Trophoblast cell (in vitro differentiated cells and primary cell): ENCODE measurements around the gene HIF3A.

Experiments used
- DNase-seq, 2 donors: peaks; one replicate each; pipeline ENCODE4 v3.0.0-alpha.2; 2016
- H2AFZ ChIP-seq: 2 replicates; pipeline ENCODE4 v1.6.1; 2013; ENCODE audit warnings: low read length, moderate library complexity, mild to moderate bottlenecking; ENCODE audit not compliant: insufficient read depth, poor library complexity
- H2AK5ac ChIP-seq: 2 replicates; pipeline ENCODE4 v1.6.1; 2013; ENCODE audit warnings: mild to moderate bottlenecking, low read length
- H2BK120ac ChIP-seq: 2 replicates; pipeline ENCODE4 v1.6.1; 2013; ENCODE audit warnings: low read length, mild to moderate bottlenecking, moderate library complexity; ENCODE audit not compliant: insufficient read depth, poor library complexity
- H2BK12ac ChIP-seq: 2 replicates; pipeline ENCODE4 v1.6.1; 2013; ENCODE audit warnings: mild to moderate bottlenecking, low read length, moderate library complexity
- H2BK5ac ChIP-seq: 2 replicates; pipeline ENCODE4 v1.6.1; 2013; ENCODE audit warnings: low read length, low read depth, moderate library complexity, mild to moderate bottlenecking; ENCODE audit not compliant: poor library complexity
- H3K14ac ChIP-seq: 2 replicates; pipeline ENCODE4 v1.6.1; 2013; ENCODE audit warnings: mild to moderate bottlenecking, low read length
- H3K18ac ChIP-seq: 2 replicates; pipeline ENCODE4 v1.6.1; 2013; ENCODE audit warnings: mild to moderate bottlenecking, low read length
- H3K23ac ChIP-seq: 2 replicates; pipeline ENCODE4 v1.6.1; 2013; ENCODE audit warnings: low read length
- H3K27ac ChIP-seq: 2 replicates; pipeline ENCODE4 v1.5.1; 2013; ENCODE audit warnings: low read depth, mild to moderate bottlenecking, inconsistent platforms, low read length, moderate library complexity
- H3K27me3 ChIP-seq: 2 replicates; pipeline ENCODE4 v1.6.1; 2013; ENCODE audit warnings: inconsistent platforms, mild to moderate bottlenecking, low read length, moderate library complexity; ENCODE audit not compliant: insufficient read depth
- H3K36me3 ChIP-seq, 2 experiments: 1 replicate in 1 of 2; 2 replicates in 1 of 2; pipeline ENCODE4 v1.6.1; 2013; ENCODE audit warnings: low read length in 2 of 2, mild to moderate bottlenecking in 2 of 2, moderate library complexity in 1 of 2; ENCODE audit not compliant: insufficient read depth in 2 of 2, control insufficient read depth in 1 of 2
- H3K4ac ChIP-seq: 2 replicates; pipeline ENCODE4 v1.6.1; 2013; ENCODE audit warnings: low read depth, mild to moderate bottlenecking, low read length, moderate library complexity
- H3K4me1 ChIP-seq, 2 experiments: 1 replicate in 1 of 2; 2 replicates in 1 of 2; pipeline ENCODE4 v1.6.1; 2013; ENCODE audit warnings: low read length in 2 of 2, mild to moderate bottlenecking in 2 of 2, moderate library complexity in 1 of 2; ENCODE audit not compliant: insufficient read depth in 2 of 2, control insufficient read depth in 1 of 2
- H3K4me2 ChIP-seq: 2 replicates; pipeline ENCODE4 v1.6.1; 2013; ENCODE audit warnings: inconsistent platforms, mild to moderate bottlenecking, low read length, moderate library complexity
- H3K4me3 ChIP-seq: 2 replicates; pipeline ENCODE4 v1.5.1; 2013; ENCODE audit warnings: mild to moderate bottlenecking, low read depth, low read length, inconsistent platforms
- H3K79me1 ChIP-seq: one replicate; pipeline ENCODE4 v1.6.1; 2013; ENCODE audit warnings: low read length
- H3K79me2 ChIP-seq: 2 replicates; pipeline ENCODE4 v1.6.1; 2013; ENCODE audit warnings: low read length, mild to moderate bottlenecking; ENCODE audit not compliant: control insufficient read depth, insufficient read depth, poor library complexity
- H3K9ac ChIP-seq: 2 replicates; pipeline ENCODE4 v1.6.1; 2013; ENCODE audit warnings: mild to moderate bottlenecking, low read length
- H3K9me3 ChIP-seq: 2 replicates; pipeline ENCODE4 v1.6.1; 2013; ENCODE audit warnings: low read depth, mild to moderate bottlenecking, control low read depth, inconsistent platforms, low read length; ENCODE audit not compliant: insufficient read depth
- H4K12ac ChIP-seq: 2 replicates; pipeline ENCODE4 v1.6.1; 2013; ENCODE audit warnings: low read depth, mild to moderate bottlenecking, low read length, moderate library complexity
- H4K8ac ChIP-seq: 2 replicates; pipeline ENCODE4 v1.6.1; 2013; ENCODE audit warnings: low read depth, mild to moderate bottlenecking, low read length, moderate library complexity
- H4K91ac ChIP-seq: one replicate; pipeline ENCODE4 v1.6.1; 2013; ENCODE audit warnings: low read depth, mild to moderate bottlenecking, low read length, moderate library complexity
- WGBS: extraction: QIAGEN DNeasy Blood & Tissue Kit; methylation state at CpG from one replicate; pipeline ENCODE4 v1.1.7; 2013; ENCODE audit warnings: missing lambda C conversion rate; ENCODE audit not compliant: insufficient read length, insufficient coverage; ENCODE audit errors: extremely low coverage; 5-methylcytosine and 5-hydroxymethylcytosine counted together

The HIF3A gene

GRCh38 chr19:46339446-46339845 lies 42.6 kb downstream of the HIF3A start:
- Histone ChIP-seq H2AK5ac (no peak overlapping the region), H4K91ac (no peak overlapping the region), H3K79me1 (no peaks in the 10 kb centered on the region), H4K8ac (no peak overlapping the region), H2BK120ac (no peak overlapping the region), H3K14ac (no peak overlapping the region), H3K9ac (no peak overlapping the region), H3K23ac (no peak overlapping the region), H3K18ac (no peak overlapping the region), H3K79me2 (no peaks in the 10 kb centered on the region), H3K9me3 (no peaks in the 10 kb centered on the region), H3K36me3 (no peaks in the 10 kb centered on the region), H3K4me3 (no peak overlapping the region), H3K27me3 (no peaks in the 10 kb centered on the region), H4K12ac (no peak overlapping the region), H3K4me1 (no peaks in the 10 kb centered on the region), H2BK5ac (no peak overlapping the region), H3K4ac (no peak overlapping the region), H2BK12ac (no peak overlapping the region), H2AFZ (no peak overlapping the region), H3K27ac (no peak overlapping the region), H3K4me2 (no peak overlapping the region)
- WGBS = no CpG with 5 or more reads among the region's 10 CpGs
- no peak for DNase-seq

- no peak overlapping the region for H4K12ac ChIP-seq
- H3K9ac ChIP-seq = no peak overlapping the region
- no peak overlapping the region for H3K4me3 ChIP-seq
- no peak overlapping the region for H3K23ac ChIP-seq
- no peak overlapping the region for H4K8ac ChIP-seq
- no peaks in the 10 kb centered on the region for H3K79me1 ChIP-seq
- no peak overlapping the region for H2BK120ac ChIP-seq
- no peak overlapping the region for H3K18ac ChIP-seq
- no peak overlapping the region for H3K27ac ChIP-seq
- no peaks in the 10 kb centered on the region for H3K79me2 ChIP-seq
- H2BK12ac ChIP-seq = no peak overlapping the region
- no peak overlapping the region for H2AK5ac ChIP-seq
- H2BK5ac ChIP-seq = no peak overlapping the region
- DNase-seq = no peak
- WGBS = no CpG with 5 or more reads among the region's 11 CpGs
- no peak overlapping the region for H3K14ac ChIP-seq
- H3K4me2 ChIP-seq = no peak overlapping the region
- H3K27me3 ChIP-seq = no peaks in the 10 kb centered on the region
- H4K91ac ChIP-seq = no peak overlapping the region
- H3K4me1 ChIP-seq = no peaks in the 10 kb centered on the region
- no peaks in the 10 kb centered on the region for H3K36me3 ChIP-seq
- no peak overlapping the region for H3K4ac ChIP-seq
- no peaks in the 10 kb centered on the region for H3K9me3 ChIP-seq
- H2AFZ ChIP-seq = no peak overlapping the region
Observed at GRCh38 chr19:46340051-46340659, 43.3 kb downstream of the HIF3A start.

DNA sequence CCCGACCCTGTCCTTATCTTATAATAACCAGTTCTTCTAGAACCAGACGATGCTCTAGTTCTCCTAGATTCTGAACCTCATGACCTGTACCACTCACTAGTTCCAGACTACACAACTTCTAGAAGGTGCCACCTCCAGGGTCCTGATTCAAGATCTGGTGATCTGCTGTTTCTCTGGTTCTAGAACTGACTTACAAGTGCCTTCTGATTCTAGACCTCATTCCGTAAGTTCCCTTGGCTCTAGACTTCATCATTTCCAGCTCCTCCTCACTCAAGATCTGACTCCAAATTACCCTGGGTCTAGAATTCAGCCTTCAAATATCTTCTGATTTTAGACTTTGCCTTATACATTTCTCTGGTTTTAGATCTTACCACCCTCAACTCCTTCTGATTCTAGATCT lies 45.1 kb downstream of the HIF3A start:
- Histone ChIP-seq H4K12ac (no peak overlapping the region), H2AFZ (no peak overlapping the region), H3K23ac (no peak overlapping the region), H2BK12ac (no peak overlapping the region), H2BK5ac (no peak overlapping the region), H3K36me3 (no peaks in the 10 kb centered on the region), H3K18ac (no peak overlapping the region), H3K14ac (no peak overlapping the region), H4K91ac (no peak overlapping the region), H3K79me1 (peaks cover 6% of the 10 kb centered on the region), H3K27me3 (no peaks in the 10 kb centered on the region), H3K9ac (no peak overlapping the region), H3K4me1 (no peaks in the 10 kb centered on the region), H3K9me3 (no peaks in the 10 kb centered on the region), H3K4me3 (no peak overlapping the region), H3K4me2 (no peak overlapping the region), H2AK5ac (no peak overlapping the region), H4K8ac (no peak overlapping the region), H3K4ac (no peak overlapping the region), H3K79me2 (peaks cover 3% of the 10 kb centered on the region), H2BK120ac (no peak overlapping the region), H3K27ac (no peak overlapping the region)
- no CpG with 5 or more reads among the region's 3 CpGs for WGBS
- no peak for DNase-seq

GRCh38 chr19:46344363-46344762 lies 47.5 kb downstream of the HIF3A start:
- H3K14ac ChIP-seq = no peak overlapping the region
- no peak overlapping the region for H2BK12ac ChIP-seq
- DNase-seq = no peak
- no peaks in the 10 kb centered on the region for H3K9me3 ChIP-seq
- WGBS = no CpG with 5 or more reads among the region's 1 CpG
- H3K36me3 ChIP-seq = no peaks in the 10 kb centered on the region
- no peaks in the 10 kb centered on the region for H3K27me3 ChIP-seq
- H3K79me1 ChIP-seq = peaks cover 11% of the 10 kb centered on the region
- H3K27ac ChIP-seq = no peak overlapping the region
- no peak overlapping the region for H3K18ac ChIP-seq
- no peak overlapping the region for H4K91ac ChIP-seq
- no peak overlapping the region for H4K12ac ChIP-seq
- no peak overlapping the region for H2AK5ac ChIP-seq
- H3K23ac ChIP-seq = no peak overlapping the region
- no peak overlapping the region for H3K9ac ChIP-seq
- no peak overlapping the region for H4K8ac ChIP-seq
- H2BK5ac ChIP-seq = no peak overlapping the region
- no peak overlapping the region for H2BK120ac ChIP-seq
- no peak overlapping the region for H3K4ac ChIP-seq
- peaks cover 14% of the 10 kb centered on the region for H3K79me2 ChIP-seq
- H3K4me3 ChIP-seq = no peak overlapping the region
- peaks cover 0 to 2% of the 10 kb centered on the region in 2 experiments for H3K4me1 ChIP-seq
- no peak overlapping the region for H2AFZ ChIP-seq
- H3K4me2 ChIP-seq = no peak overlapping the region
